ENCODE measurements around the gene SLC4A3.

DNA sequence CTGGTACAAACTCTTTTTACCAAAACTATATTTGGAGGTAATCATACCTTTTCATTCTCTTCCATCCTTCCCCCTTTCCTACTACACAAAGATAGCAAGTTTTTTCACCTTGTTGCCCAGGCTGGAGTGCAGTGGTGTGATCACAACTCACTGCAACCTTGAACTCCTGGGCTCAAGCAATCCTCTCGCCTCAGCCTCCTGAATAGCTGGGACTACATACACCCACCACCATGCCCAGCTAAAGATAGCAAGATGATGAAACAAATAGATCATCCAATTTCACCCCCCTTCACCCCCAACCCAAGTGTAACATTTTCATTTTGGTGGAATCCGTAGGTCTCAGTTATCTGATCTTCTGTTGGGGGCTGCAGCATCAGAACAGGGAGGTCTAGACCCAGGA lies 34.3 kb upstream of the SLC4A3 start:
- TF ChIP-seq, protein P1, sequence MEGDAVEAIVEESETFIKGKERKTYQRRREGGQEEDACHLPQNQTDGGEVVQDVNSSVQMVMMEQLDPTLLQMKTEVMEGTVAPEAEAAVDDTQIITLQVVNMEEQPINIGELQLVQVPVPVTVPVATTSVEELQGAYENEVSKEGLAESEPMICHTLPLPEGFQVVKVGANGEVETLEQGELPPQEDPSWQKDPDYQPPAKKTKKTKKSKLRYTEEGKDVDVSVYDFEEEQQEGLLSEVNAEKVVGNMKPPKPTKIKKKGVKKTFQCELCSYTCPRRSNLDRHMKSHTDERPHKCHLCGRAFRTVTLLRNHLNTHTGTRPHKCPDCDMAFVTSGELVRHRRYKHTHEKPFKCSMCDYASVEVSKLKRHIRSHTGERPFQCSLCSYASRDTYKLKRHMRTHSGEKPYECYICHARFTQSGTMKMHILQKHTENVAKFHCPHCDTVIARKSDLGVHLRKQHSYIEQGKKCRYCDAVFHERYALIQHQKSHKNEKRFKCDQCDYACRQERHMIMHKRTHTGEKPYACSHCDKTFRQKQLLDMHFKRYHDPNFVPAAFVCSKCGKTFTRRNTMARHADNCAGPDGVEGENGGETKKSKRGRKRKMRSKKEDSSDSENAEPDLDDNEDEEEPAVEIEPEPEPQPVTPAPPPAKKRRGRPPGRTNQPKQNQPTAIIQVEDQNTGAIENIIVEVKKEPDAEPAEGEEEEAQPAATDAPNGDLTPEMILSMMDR (IDR thresholded peaks at IDR 0.05; ENCODE audit: low read depth, low read length), result no peak
- no peak for TF ChIP-seq EZH2phosphoT487 (IDR thresholded peaks at IDR 0.05; ENCODE audit: low read depth)

All from OCI-LY3 (cell line).